ENCODE measurements around the gene BEND3. TPM values are rescaled to one million over a fixed set of nuclear protein-coding genes. Genes with fewer than 3 reads are reported as not detected.

The BEND3 gene
- total and polyA plus RNA-seq, 2 of the 8 experiments (the other 6 are each of a cell fraction or from before 2014, with no cell fraction given) = 25.2 to 38.8 TPM

DNA sequence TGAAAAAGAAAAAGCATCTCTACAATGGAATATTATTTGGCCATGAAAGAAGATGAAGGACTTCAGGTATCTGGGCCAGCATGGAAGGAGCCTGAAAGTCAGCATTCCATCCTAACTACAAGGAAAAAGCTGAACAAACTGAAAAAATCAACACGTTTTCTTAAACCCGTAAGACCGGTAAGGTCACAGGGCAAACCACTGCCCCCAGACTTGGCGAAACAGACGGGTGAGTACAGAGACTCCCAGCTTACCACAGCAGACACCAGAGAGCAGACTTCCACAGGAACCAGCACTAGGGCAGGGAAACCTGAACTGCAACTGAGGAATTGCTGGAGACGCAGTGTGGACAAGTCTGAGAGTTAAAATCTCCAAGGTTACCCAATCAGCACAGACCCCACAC lies 31.4 kb downstream of the BEND3 start (continued):
- TF ChIP-seq ASH2L (IDR thresholded peaks at IDR 0.05; ENCODE audit: low read length) = no peak
- TF ChIP-seq PHF8 (conservative IDR thresholded peaks at IDR 0.05; ENCODE audit: low read depth, low read length) = no peak
